ENCODE data around the gene STARD10.

DNA sequence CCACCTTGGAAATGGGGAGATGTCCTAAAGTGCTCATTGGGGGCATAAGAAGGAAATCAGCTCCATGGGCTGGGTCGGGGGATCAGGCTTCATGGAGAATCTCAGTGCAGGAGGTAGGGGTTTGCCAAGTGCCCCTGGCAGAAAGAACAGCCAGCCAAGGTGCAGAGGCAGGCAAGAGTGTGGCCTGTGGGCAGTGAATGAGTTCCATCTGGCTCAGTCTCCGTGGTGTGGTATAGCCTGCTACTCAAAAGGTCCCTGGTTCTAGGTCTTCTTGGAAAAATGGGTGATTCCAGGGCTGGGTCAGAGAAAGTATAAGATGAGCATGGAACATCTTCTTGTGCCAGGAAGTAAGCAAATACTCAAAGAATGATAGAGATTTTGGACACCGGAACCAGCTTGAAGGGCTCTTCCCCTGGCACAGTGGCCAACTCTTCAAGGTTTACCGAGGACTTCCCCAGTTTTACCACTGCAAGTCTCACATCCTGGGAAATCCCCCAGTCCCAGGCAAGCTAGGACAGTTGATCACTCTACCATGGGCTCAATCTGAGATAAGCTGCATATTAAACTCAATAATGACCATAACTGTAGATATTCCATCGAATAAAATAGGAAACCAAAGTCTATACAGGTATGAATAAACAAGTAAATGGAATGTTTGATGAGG, 31.1 kb downstream of the STARD10 start:
- TF ChIP-seq CTCF (conservative IDR thresholded peaks at IDR 0.05; ENCODE audit: low read length) (no peak), EZH2phosphoT487 (IDR thresholded peaks at IDR 0.05; ENCODE audit: borderline replicate concordance, low read depth, low read length) (no peak)

Data from OCI-LY7 (cell line).